Astrocyte of the hippocampus (primary cell): ENCODE data around the gene HEBP1.

Experiments
- DNase-seq: peaks from one replicate; pipeline ENCODE4 v3.0.0; 2011; ENCODE audit warnings: low read depth, low spot score

Gene HEBP1

GRCh38 chr12:12951504-12951903 is 48.6 kb downstream of the HEBP1 start:
- no peak for DNase-seq

GRCh38 chr12:12947902-12948301 is 52.2 kb downstream of the HEBP1 start:
- no peak for DNase-seq

GRCh38 chr12:12946686-12947355 is 53.2 kb downstream of the HEBP1 start:
- DNase-seq = peak; percentile 38

- no peak for DNase-seq
These were observed 54.5 kb downstream of the HEBP1 start for GRCh38 chr12:12945591-12945990.

- no peak for DNase-seq
These were observed 56.3 kb downstream of the HEBP1 start for GRCh38 chr12:12943586-12944260.

- no peak for DNase-seq
These were observed 58.4 kb downstream of the HEBP1 start for GRCh38 chr12:12941450-12942350.

GRCh38 chr12:12939888-12940287 is 60.2 kb downstream of the HEBP1 start:
- no peak for DNase-seq

- DNase-seq = peak; percentile 39
These were observed 61.5 kb downstream of the HEBP1 start for GRCh38 chr12:12938541-12938940.

- DNase-seq = no peak
These were observed 63.0 kb downstream of the HEBP1 start for GRCh38 chr12:12936983-12937491.

- DNase-seq = no peak
These were observed 65.5 kb downstream of the HEBP1 start for GRCh38 chr12:12934556-12934955.

- no peak for DNase-seq
These were observed 66.3 kb downstream of the HEBP1 start for GRCh38 chr12:12933742-12934141.

- DNase-seq = no peak
These were observed 69.3 kb downstream of the HEBP1 start for GRCh38 chr12:12930633-12931219.

- DNase-seq = no peak
These were observed 70.4 kb downstream of the HEBP1 start for GRCh38 chr12:12929696-12930095.

GRCh38 chr12:12927211-12928079 is 72.6 kb downstream of the HEBP1 start:
- peak; percentile 45 for DNase-seq

GRCh38 chr12:12926571-12927071 is 73.4 kb downstream of the HEBP1 start:
- DNase-seq = no peak

- no peak for DNase-seq
These were observed 74.7 kb downstream of the HEBP1 start for GRCh38 chr12:12925388-12925787.
